ENCODE measurements around the gene DIAPH2.
"Not testable (repeated sequence)": the region's sequence is repeated elsewhere in the genome, so short reads cannot be mapped to it uniquely, and the experiment has no call there.

DNA sequence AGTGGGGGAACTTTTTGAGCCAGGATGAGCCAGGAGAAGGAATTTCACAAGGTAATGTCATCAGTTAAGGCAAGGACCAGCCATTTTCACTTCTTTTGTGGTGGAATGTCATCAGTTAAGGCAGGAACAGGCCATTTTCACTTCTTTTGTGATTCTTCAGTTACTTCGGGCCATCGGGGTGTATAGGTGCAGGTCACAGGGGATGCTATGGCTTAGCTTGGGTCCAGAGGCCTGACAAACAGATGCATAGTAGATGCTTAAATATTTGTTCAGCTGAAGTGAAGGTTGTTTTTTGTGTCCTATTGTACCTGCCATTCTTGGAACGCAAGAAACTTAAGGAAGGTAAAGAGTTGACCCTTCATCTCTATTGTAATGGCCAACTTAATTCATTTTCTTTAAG is 46.4 kb downstream of the DIAPH2 start:
- not testable (repeated sequence) for TF ChIP-seq POLR2A (IDR thresholded peaks at IDR 0.05)
- TF ChIP-seq, protein P1, sequence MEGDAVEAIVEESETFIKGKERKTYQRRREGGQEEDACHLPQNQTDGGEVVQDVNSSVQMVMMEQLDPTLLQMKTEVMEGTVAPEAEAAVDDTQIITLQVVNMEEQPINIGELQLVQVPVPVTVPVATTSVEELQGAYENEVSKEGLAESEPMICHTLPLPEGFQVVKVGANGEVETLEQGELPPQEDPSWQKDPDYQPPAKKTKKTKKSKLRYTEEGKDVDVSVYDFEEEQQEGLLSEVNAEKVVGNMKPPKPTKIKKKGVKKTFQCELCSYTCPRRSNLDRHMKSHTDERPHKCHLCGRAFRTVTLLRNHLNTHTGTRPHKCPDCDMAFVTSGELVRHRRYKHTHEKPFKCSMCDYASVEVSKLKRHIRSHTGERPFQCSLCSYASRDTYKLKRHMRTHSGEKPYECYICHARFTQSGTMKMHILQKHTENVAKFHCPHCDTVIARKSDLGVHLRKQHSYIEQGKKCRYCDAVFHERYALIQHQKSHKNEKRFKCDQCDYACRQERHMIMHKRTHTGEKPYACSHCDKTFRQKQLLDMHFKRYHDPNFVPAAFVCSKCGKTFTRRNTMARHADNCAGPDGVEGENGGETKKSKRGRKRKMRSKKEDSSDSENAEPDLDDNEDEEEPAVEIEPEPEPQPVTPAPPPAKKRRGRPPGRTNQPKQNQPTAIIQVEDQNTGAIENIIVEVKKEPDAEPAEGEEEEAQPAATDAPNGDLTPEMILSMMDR (IDR thresholded peaks at IDR 0.05) = not testable (repeated sequence)

Measured in esophagus squamous epithelium (tissue), 4 donors.